ENCODE data around the gene ZNF407.

The ZNF407 gene

DNA sequence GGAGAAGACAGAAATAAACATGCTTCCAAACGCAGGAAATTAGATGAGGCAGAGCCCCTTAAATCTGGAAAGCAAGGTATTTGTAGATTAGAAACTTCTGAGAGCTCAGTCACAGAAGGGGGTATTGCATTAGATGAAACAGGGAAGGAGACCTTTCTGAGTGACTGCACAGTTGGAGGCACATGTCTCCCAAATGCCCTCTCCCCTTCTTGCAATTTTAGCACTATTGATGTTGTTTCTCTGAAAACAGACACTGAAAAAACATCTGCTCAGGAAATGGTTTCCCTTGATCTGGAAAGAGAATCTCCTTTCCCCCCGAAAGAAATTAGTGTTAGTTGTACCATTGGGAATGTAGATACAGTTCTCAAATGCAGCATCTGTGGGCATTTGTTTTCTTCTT lies 33.5 kb downstream of the ZNF407 start:
- DNase-seq (ENCODE audit: low spot score): no peak

GRCh38 chr18:74631623-74632350 lies 34.1 kb downstream of the ZNF407 start:
- no peak for DNase-seq (ENCODE audit: low spot score)

DNA sequence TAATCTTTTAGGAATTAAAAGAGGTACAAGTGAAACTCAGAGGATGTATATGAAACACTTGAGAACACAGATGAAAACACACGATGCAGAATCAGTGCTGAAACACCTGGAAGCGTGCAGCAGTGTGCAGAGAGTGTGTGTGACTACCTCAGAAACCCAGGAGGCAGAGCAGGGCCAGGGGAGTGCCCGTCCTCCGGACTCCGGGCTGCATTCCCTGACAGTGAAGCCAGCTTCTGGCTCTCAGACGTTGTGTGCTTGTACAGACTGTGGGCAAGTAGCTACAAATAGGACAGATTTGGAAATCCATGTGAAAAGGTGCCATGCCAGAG lies 34.6 kb downstream of the ZNF407 start:
- DNase-seq (ENCODE audit: low spot score): no peak

GRCh38 chr18:74632856-74633255 lies 35.2 kb downstream of the ZNF407 start:
- DNase-seq (ENCODE audit: low spot score): no peak

DNA sequence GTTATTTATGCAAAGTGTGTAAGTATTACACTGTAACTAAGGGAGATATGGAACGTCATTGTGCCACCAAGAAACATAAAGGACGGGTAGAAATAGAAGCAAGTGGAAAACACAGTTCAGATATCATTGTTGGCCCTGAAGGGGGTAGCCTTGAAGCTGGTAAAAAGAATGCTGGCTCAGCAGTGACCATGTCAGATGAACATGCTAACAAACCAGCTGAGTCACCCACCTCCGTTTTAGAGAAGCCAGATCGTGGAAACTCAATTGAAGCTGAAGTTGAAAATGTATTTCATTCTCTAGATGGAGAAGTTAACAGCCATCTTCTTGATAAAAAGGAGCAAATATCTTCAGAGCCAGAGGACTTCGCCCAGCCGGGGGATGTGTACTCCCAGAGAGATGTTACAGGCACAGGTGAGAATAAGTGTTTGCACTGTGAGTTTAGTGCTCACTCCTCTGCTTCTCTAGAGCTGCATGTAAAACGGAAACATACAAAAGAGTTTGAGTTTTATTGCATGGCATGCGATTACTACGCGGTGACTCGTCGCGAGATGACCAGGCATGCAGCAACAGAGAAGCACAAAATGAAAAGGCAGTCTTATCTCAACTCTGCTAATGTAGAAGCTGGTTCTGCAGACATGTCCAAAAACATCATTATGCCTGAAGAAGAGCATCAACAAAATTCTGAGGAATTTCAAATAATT lies 36.1 kb downstream of the ZNF407 start:
- no peak for DNase-seq (ENCODE audit: low spot score)

- no peak for DNase-seq (ENCODE audit: low spot score)
These were observed 37.7 kb downstream of the ZNF407 start for GRCh38 chr18:74635224-74635975.

DNA sequence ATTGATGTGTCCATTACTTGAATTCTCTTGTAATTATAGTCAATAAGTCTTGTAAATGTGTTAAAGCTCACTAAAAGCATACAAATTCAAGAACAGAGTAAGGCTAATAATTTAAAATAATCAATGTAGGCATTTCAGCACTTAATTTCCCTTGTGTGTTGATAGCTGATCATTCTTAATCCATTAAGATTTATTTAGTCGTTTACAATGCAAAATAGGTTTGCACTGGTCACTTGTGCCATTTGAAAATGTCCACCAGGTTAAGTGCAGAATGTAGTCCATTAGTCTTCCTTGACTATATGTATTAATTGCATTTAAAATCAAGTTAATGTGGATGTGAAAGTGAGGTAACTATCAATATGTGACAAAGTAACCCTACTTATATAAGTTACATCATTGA lies 39.4 kb downstream of the ZNF407 start:
- no peak for DNase-seq (ENCODE audit: low spot score)

DNA sequence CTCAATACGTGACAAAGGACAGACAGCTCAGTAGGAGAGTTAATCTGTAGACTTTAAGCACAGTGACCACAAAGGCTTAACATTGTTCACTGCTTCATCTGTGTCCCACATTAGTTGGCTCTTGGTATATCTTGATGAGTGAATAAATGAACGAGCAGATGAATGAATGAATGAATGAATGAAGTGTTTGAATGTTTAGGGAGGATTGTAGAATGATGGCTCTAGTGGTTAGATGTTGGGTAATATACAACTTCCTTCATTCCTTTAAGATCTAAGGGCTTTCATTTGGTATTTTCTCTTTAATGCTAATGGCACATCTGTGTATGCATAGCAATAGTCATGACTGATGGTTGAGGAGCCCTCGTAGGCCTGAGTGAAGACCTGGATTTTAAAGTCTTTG lies 40.5 kb downstream of the ZNF407 start:
- no peak for DNase-seq (ENCODE audit: low spot score)

DNA sequence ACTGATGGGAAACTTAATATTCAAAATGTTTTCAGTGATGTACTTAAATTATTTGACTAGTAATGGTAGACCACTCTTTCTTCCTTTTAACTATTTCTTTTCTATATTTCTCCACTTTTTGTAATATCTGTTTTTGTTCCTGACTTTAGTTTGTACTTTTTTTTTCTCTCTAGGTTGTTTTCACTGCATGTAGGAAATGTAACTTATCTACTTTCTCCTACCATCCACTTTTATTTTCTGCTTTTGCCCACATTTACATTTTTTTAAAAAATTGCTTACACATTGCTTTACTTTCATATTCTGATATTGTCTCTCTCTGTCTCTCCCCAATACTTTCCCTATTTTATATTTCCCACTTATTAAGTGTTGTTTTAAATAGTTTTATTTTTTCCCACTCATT lies 47.0 kb downstream of the ZNF407 start:
- no peak for DNase-seq (ENCODE audit: low spot score)

DNA sequence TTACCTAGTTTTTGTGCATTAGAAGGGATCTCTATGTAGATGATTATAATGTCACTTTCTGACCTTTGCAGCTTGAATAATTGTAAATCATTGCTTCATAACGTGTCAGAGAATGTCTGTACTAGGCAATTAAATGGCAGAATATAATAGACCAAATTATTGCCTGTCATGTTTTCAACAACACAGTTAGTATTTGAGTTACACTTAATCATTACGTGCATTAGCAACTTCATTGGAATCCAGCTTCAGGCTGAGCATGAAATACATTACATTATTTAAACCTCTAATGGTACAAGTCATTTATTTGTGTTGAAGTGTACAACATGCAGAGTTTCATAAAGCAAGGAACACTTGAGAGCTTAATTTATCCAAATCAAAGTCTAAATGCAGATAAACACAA lies 48.0 kb downstream of the ZNF407 start:
- DNase-seq (ENCODE audit: low spot score): no peak

- DNase-seq (ENCODE audit: low spot score): no peak
These were observed 53.9 kb downstream of the ZNF407 start for GRCh38 chr18:74651327-74652128.

DNA sequence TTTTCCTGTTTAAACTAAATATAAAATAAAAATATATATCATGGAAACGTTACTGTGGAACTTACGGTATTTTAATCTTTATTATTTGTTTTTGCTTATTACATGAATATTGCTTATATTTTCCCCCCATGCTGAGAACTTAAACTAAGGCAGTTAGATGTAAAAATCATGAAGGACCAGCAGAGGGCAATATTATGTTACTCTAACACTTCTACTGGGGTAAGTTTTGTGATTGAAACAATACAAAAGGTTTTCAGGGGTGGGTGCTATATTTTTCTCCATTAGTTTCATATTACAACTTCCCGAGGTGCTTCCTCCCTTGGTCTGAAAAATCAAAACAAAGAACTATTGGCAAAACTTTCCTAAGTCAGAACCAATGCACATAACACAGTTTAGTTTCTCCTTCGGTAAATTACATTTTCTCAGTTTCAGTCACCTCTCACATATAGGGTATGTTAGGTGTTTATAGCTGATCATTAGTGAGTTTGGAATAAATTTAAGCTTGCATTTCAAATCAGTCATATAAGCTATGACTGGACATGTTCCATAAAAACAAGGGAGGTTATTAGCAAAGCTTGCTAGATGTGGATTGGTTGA lies 54.8 kb downstream of the ZNF407 start:
- peak; percentile 50 for DNase-seq (ENCODE audit: low spot score)

GRCh38 chr18:74654638-74655037 lies 57.0 kb downstream of the ZNF407 start:
- DNase-seq (ENCODE audit: low spot score): no peak

DNA sequence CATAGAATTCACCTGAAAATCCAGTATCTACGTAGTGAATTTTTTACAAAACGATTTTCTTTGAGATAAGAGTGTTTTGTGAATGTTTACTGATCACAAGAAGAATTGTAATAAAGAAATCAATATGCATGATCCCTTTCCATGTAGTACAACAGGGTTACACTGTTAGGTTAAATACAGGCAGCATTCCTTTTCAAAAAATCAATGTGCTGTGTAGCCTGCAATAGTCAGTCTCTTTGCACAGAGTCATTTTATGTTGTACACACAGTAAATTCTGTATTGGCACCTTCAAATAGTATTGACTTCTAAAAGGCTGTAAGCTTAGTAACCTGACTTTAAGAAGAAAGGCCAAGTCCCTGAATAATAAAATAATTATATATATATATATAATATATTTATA lies 63.3 kb downstream of the ZNF407 start:
- no peak for DNase-seq (ENCODE audit: low spot score)

DNA sequence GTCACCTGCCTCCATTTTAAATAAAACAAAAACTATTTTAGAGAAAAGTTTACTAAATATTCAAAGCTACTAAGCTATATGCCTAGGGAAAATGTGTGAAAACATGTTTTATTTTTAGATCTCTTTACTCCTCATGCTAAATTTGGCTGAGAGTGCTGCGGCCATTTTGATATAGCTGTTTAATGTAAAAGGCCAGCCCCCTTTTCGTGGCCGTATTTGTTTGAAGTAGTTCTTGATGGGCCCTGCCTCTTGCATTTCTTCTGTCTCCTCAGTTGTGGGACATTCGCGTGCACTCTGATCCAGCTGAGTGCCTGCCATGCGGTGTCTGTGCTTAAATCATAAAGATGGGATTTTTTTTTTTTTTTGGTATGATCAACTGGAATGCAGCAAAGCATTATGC lies 64.0 kb downstream of the ZNF407 start:
- DNase-seq (ENCODE audit: low spot score): no peak

- DNase-seq (ENCODE audit: low spot score): no peak
These were observed 65.0 kb downstream of the ZNF407 start for GRCh38 chr18:74662622-74663021.

GRCh38 chr18:74665346-74665745 lies 67.7 kb downstream of the ZNF407 start:
- no peak for DNase-seq (ENCODE audit: low spot score)

- no peak for DNase-seq (ENCODE audit: low spot score)
These were observed 68.2 kb downstream of the ZNF407 start for GRCh38 chr18:74665905-74666304.

DNA sequence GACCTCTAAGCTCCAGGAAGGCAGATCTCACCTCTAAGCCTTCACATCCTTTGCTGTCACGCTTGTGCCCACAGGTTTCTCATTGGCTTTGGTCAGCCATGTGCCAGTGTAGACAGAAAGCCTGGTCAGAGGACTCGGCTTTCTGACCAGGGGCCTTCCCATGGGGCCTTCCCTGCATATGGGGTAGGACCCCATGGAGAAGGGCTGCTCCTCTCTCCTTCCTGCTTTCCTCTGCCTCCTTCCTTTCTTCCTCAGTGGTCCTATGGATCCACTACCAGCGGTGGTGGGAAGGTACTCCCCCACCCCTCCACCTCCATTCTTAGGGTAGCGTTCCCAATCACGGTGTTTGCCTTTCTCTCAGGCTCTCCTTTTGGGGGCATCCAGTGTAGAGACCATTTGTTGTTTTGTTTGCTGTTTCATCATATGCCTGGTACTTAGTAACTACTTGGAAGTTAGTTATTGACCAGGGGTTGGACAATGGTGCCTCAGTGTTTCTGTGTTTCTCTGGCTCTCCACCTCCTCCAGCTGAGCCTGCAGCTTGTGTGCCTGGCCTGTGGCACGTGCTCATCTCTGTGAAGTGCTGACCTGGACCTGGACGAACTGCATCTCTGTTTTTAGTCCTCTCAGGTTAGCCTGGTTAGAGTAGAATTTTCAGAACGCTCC lies 71.6 kb downstream of the ZNF407 start:
- DNase-seq (ENCODE audit: low spot score): no peak

GRCh38 chr18:74672371-74672770 lies 74.7 kb downstream of the ZNF407 start:
- no peak for DNase-seq (ENCODE audit: low spot score)

DNA sequence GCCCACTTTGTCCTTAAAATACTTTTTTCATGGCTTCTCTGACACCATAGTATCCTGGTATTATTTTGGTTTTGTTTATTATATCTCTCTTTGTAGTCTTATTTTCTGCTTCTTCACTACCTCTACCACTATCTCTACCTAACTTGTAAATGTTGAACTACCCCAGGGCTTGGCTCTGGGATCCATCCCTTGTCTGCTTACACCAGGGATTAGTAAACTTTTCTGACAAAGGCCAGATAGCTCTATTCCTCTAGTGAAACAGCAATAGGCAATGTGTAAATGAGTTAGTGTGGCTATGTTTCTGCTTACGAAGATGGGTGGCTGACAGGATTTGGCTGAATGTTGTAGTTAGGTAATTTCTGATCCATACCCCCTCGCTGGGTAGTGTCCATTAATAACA lies 76.8 kb downstream of the ZNF407 start:
- no peak for DNase-seq (ENCODE audit: low spot score)
